ENCODE measurements around the gene LSMEM2. TPM values are rescaled to one million over a fixed set of nuclear protein-coding genes. Genes with fewer than 3 reads are reported as not detected.
A peak's percentile ranks its signal among the peaks of the same experiment; 100 is the strongest.
"Not testable (repeated sequence)": the region's sequence is repeated elsewhere in the genome, so short reads cannot be mapped to it uniquely, and the experiment has no call there.

The LSMEM2 gene
- total and polyA plus RNA-seq, 7 experiments from 2014 or later: 0.15 TPM; not detected in 6

DNA sequence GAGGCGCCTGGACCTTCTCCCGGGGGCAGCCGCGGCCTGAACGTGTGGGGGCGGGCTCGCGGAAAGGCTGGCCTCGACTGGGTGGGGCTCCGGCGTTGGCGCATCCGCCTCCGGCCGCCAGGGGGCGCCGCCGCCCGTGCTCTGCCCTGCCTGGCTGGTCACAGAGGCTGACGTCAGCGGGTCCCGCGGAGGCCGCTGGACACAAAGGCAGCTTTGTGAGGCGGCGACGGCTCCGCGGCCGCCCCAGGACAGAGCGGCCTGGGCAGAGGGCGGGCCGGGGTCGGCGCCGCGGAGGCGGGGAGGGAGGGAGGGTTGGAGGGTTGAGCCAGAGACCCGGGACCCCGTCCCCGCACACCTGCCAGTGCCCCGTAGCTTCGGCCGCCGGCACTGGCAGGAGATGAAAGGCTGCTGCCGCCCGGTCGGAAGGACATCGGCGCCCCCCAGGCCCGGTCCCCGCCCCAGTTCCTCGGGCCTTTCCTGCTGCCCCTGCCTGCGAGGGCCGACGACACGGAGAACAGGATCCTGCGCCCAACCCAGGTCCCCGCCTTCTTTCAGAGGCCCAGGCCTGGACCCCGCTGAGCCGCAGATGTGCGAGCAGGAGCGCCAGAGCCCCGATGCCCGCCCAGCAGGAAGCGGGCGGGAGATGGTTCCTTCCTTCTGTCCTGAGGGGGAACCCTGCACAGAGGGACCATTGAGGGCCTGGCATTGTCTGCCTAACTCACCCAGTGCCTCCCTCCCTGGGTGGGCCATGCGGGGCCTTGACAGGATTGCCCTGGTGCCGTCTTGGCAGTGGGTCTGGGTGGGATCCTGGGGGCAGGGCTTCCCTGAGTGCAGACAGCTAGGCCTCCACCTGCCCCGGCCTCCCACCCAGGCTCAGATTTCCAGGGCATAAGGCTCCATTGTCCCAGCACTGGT, 18.6 kb upstream of the LSMEM2 start:
- H3K27me3 ChIP-seq (ENCODE audit: control insufficient read depth in 2 of 2, insufficient read depth in 2 of 2, low read length in 2 of 2): no peaks in the 10 kb centered on the region
- Mint-ChIP-seq H3K27me3 (no peaks in the 10 kb centered on the region), H3K9me3 (no peaks in the 10 kb centered on the region), H3K4me3 (peak overlapping the region; percentile 57 to 86 (median 68)), H3K27ac (peak overlapping the region in 8 of 9 donors; percentile 38 to 85 (median 77)), H3K36me3 (peaks cover 0 to 19% (median 0%) of the 10 kb centered on the region in 5 donors), H3K4me1 (peaks cover 0 to 12% (median 4%) of the 10 kb centered on the region in 7 donors)
- peak overlapping the region; percentile 43 for H3K4me3 ChIP-seq (ENCODE audit: low read length)
- H3K4me1 ChIP-seq (ENCODE audit: control insufficient read depth in 2 of 2, insufficient read depth in 2 of 2, low read length in 2 of 2): peaks cover 6% of the 10 kb centered on the region in 2 donors
- peak overlapping the region; percentile 76 for H3K27ac ChIP-seq (ENCODE audit: low read depth, low read length)
- no peaks in the 10 kb centered on the region for H3K9me3 ChIP-seq (ENCODE audit: control insufficient read depth in 2 of 3, low read length in 3 of 3)
- CTCF ChIA-PET: interaction anchor here (0.9 to 2.7 kb wide), 3 partner anchors 11 to 35 kb away, joined by 4 to 8 read pairs (median 4); partner anchors contain the start of gene LSMEM2
- DNase-seq (peak; percentile 58 to 95 (median 78)), ATAC-seq (peak; percentile 95)
- peaks cover 8 to 41% (median 8%) of the 10 kb centered on the region in 3 experiments for H3K36me3 ChIP-seq (ENCODE audit: control insufficient read depth in 2 of 3, insufficient read depth in 3 of 3, low read length in 3 of 3)
- POLR2A ChIA-PET: interaction anchor here (0.5 to 2.4 kb wide), 6 partner anchors 12 to 1909 kb away, joined by 3 to 7 read pairs (median 3); no protein-coding TSS in a partner anchor
- intact Hi-C loops (cut with micrococcal nuclease): loop anchor here (1.0 kb wide), 4 partner anchors 13 to 66 kb away; no protein-coding TSS in a partner anchor

DNA sequence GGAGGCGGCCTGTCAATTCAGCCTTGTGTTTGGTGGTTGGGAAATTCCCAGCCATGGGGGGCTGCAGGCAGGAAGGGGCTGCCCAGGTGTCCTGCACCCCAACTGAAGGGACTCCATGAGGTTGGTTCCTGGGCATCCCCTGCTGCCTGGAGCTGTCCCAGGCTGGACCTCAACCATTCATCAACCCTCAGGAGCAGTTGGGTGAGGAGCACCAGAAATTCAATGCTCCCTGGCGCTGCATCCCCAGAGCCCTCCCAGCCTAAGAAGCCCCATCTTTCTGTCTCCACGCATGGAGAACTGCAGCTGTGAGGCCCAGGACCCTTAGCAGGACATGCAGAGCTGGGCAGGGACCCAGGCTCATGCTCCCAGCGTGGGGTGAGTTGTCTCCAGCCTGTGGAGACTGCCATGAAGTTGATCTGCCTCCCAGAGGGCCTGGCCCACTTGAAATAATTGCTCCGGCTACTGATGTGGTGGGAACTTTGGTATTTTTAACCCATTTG, 17.9 kb upstream of the LSMEM2 start:
- Mint-ChIP-seq H3K36me3 (peaks cover 0 to 19% (median 0%) of the 10 kb centered on the region in 5 donors), H3K9me3 (no peaks in the 10 kb centered on the region), H3K4me1 (peaks cover 0 to 12% (median 4%) of the 10 kb centered on the region in 7 donors), H3K27me3 (peaks cover 0 to 4% (median 0%) of the 10 kb centered on the region in 5 donors), H3K27ac (peak overlapping the region in 3 of 9 donors; percentile 19 to 71 (median 41)), H3K4me3 (peak overlapping the region in 5 of 10 donors; percentile 8 to 86 (median 64))
- H3K27ac ChIP-seq (ENCODE audit: low read depth, low read length): no peak overlapping the region
- H3K4me3 ChIP-seq (ENCODE audit: low read length): no peak overlapping the region
- no peaks in the 10 kb centered on the region for H3K9me3 ChIP-seq (ENCODE audit: control insufficient read depth in 2 of 3, low read length in 3 of 3)
- ChIA-PET CTCF (interaction anchor here (1.0 to 2.7 kb wide), 2 partner anchors 12 to 17 kb away, joined by 4 to 8 read pairs; partner anchors contain the start of gene LSMEM2), POLR2A (interaction anchor here (1.0 to 1.4 kb wide), 3 partner anchors 13 to 76 kb away, joined by 3 to 5 read pairs (median 3); partner anchors contain the start of gene GNAI2)
- H3K4me1 ChIP-seq (ENCODE audit: control insufficient read depth in 2 of 2, insufficient read depth in 2 of 2, low read length in 2 of 2): peaks cover 6% of the 10 kb centered on the region in 2 donors
- no peak for ATAC-seq
- DNase-seq: no peak
- H3K36me3 ChIP-seq (ENCODE audit: control insufficient read depth in 2 of 3, insufficient read depth in 3 of 3, low read length in 3 of 3): peaks cover 8 to 35% (median 8%) of the 10 kb centered on the region in 3 experiments
- intact Hi-C loops (cut with micrococcal nuclease): loop anchor here (1.0 kb wide), 4 partner anchors 12 to 67 kb away; no protein-coding TSS in a partner anchor
- no peaks in the 10 kb centered on the region for H3K27me3 ChIP-seq (ENCODE audit: control insufficient read depth in 2 of 2, insufficient read depth in 2 of 2, low read length in 2 of 2)

GRCh38 chr3:50261505-50261904, 17.4 kb upstream of the LSMEM2 start:
- peaks cover 6% of the 10 kb centered on the region in 2 donors for H3K4me1 ChIP-seq (ENCODE audit: control insufficient read depth in 2 of 2, insufficient read depth in 2 of 2, low read length in 2 of 2)
- ChIA-PET POLR2A (interaction anchor here (1.0 to 1.4 kb wide), 2 partner anchors 14 to 26 kb away, joined by 3 to 5 read pairs; partner anchors contain the start of gene GNAI2), CTCF (interaction anchor here (0.9 to 1.0 kb wide), 2 partner anchors 17 to 69 kb away, joined by 3 to 4 read pairs; partner anchors contain the start of gene LSMEM2)
- ATAC-seq (no peak), DNase-seq (no peak)
- H3K4me3 ChIP-seq (ENCODE audit: low read length): no peak overlapping the region
- no peaks in the 10 kb centered on the region for H3K9me3 ChIP-seq (ENCODE audit: control insufficient read depth in 2 of 3, low read length in 3 of 3)
- peaks cover 5 to 30% (median 8%) of the 10 kb centered on the region in 3 experiments for H3K36me3 ChIP-seq (ENCODE audit: control insufficient read depth in 2 of 3, insufficient read depth in 3 of 3, low read length in 3 of 3)
- Mint-ChIP-seq H3K27ac (peak overlapping the region in 2 of 9 donors; percentile 19 to 71), H3K36me3 (peaks cover 0 to 16% (median 0%) of the 10 kb centered on the region in 5 donors), H3K27me3 (peaks cover 0 to 7% (median 0%) of the 10 kb centered on the region in 5 donors), H3K4me1 (peaks cover 0 to 12% (median 4%) of the 10 kb centered on the region in 7 donors), H3K9me3 (no peaks in the 10 kb centered on the region), H3K4me3 (peak overlapping the region in 5 of 10 donors; percentile 8 to 86 (median 43))
- H3K27me3 ChIP-seq (ENCODE audit: control insufficient read depth in 2 of 2, insufficient read depth in 2 of 2, low read length in 2 of 2): no peaks in the 10 kb centered on the region
- intact Hi-C loops (cut with micrococcal nuclease): no loop called here
- H3K27ac ChIP-seq (ENCODE audit: low read depth, low read length): no peak overlapping the region

- POLR2A ChIA-PET, ATAC-seq: not testable (repeated sequence)
These were observed 16.7 kb upstream of the LSMEM2 start for GRCh38 chr3:50262200-50262599.

DNA sequence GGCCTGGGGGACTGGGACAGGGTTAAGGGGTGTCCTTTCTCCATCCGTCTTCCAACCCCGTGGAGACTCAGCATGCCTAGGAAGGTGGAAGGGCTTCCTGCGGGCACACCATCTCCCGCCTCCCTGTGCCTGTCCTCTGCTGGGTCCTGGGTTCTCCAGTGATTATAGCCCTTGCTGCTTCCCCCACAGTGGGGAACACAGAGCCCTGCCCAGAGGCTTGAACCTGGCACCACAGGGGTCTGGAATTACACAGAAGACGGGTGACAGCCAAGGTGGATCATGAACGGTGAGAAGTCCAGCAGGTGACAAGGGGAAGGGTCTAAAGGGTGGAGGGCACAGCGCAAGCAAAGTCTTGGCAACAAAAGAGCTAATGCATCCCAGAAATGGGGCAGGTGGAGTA, 16.1 kb upstream of the LSMEM2 start:
- intact Hi-C loops (cut with micrococcal nuclease): no loop called here
- CTCF ChIA-PET: interaction anchor here (0.6 to 1.4 kb wide), 4 partner anchors 16 to 71 kb away, joined by 3 to 6 read pairs (median 4); partner anchors contain the start of gene IFRD2
- H3K27ac ChIP-seq (ENCODE audit: low read depth, low read length): no peak overlapping the region
- Mint-ChIP-seq H3K4me3 (no peak overlapping the region), H3K9me3 (no peaks in the 10 kb centered on the region), H3K27me3 (peaks cover 0 to 19% (median 0%) of the 10 kb centered on the region in 5 donors), H3K27ac (no peak overlapping the region), H3K36me3 (peaks cover 0 to 5% (median 0%) of the 10 kb centered on the region in 5 donors), H3K4me1 (peaks cover 0 to 12% (median 3%) of the 10 kb centered on the region in 7 donors)
- ATAC-seq (no peak), DNase-seq (no peak)
- H3K9me3 ChIP-seq (ENCODE audit: control insufficient read depth in 2 of 3, low read length in 3 of 3): no peaks in the 10 kb centered on the region
- no peak overlapping the region for H3K4me3 ChIP-seq (ENCODE audit: low read length)
- H3K27me3 ChIP-seq (ENCODE audit: control insufficient read depth in 2 of 2, insufficient read depth in 2 of 2, low read length in 2 of 2): no peaks in the 10 kb centered on the region
- POLR2A ChIA-PET: interaction anchor here (0.7 kb wide), 1 partner anchor 71 kb away, joined by 3 read pairs; no protein-coding TSS in a partner anchor
- H3K36me3 ChIP-seq (ENCODE audit: control insufficient read depth in 2 of 3, insufficient read depth in 3 of 3, low read length in 3 of 3): peaks cover 0 to 18% (median 0%) of the 10 kb centered on the region in 3 experiments
- H3K4me1 ChIP-seq (ENCODE audit: control insufficient read depth in 2 of 2, insufficient read depth in 2 of 2, low read length in 2 of 2): peaks cover 6% of the 10 kb centered on the region in 2 donors

More at GRCh38 chr3:50262200-50262599, 16.7 kb upstream of the LSMEM2 start:
- peaks cover under 1 to 23% (median 5%) of the 10 kb centered on the region in 3 experiments for H3K36me3 ChIP-seq (ENCODE audit: control insufficient read depth in 2 of 3, insufficient read depth in 3 of 3, low read length in 3 of 3)
- CTCF ChIA-PET: interaction anchor here (0.9 kb wide), 1 partner anchor 70 kb away, joined by 3 read pairs; no protein-coding TSS in a partner anchor
- H3K9me3 Mint-ChIP-seq; H3K9me3 ChIP-seq (ENCODE audit: control insufficient read depth in 2 of 3, low read length in 3 of 3); H3K27me3 ChIP-seq (ENCODE audit: control insufficient read depth in 2 of 2, insufficient read depth in 2 of 2, low read length in 2 of 2); DNase-seq; intact Hi-C loops (cut with micrococcal nuclease); H3K4me3 Mint-ChIP-seq; H3K4me3 ChIP-seq (ENCODE audit: low read length); H3K27ac ChIP-seq (ENCODE audit: low read depth, low read length); H3K27ac Mint-ChIP-seq; H3K4me1 ChIP-seq (ENCODE audit: control insufficient read depth in 2 of 2, insufficient read depth in 2 of 2, low read length in 2 of 2): not testable (repeated sequence)
- Mint-ChIP-seq H3K4me1 (peaks cover 0 to 12% (median 4%) of the 10 kb centered on the region in 7 donors), H3K36me3 (peaks cover 0 to 10% (median 0%) of the 10 kb centered on the region in 5 donors), H3K27me3 (peaks cover 0 to 14% (median 0%) of the 10 kb centered on the region in 5 donors)
